HG03558 (cell line): ENCODE data around the gene C10orf105.

Experiments used
- ATAC-seq: cut with Tn5 transposase; IDR thresholded peaks from one replicate; pipeline ENCODE4 v1.9.1; 2021; ENCODE audit warnings: moderate number of reproducible peaks; ENCODE audit not compliant: unreplicated experiment; ENCODE audit errors: extremely low read depth

The C10orf105 gene

DNA sequence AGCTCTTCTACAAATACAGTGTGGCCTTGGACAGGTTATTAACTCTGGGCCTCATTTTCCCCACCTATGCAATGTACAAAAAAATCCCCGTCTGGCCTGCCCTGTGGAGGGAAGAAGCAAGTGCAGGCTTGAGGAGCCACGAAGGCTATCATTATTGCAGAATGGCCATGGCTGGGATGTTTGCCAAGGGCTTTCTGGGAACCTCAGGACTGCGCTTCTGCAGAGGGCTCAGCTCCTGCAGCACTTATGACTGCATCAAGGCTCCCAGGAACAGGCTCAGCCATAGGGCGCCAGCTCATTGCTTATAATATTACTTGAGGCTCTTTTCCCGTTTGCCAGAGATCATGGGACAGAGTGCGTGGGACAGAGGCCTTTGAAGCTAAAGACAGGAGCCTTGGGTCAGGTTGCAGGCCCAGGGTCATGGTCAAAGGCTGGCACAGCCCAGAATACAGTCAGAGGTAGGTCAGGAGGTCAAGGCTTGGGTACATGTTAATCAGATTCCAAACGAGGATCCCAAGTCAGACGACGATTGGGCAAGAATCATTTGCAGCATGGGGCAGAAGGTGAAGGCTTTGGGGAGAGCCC is 20.6 kb upstream of the C10orf105 start:
- ATAC-seq: no peak

- ATAC-seq: no peak
Observed at GRCh38 chr10:71739358-71739900, 19.9 kb upstream of the C10orf105 start.

DNA sequence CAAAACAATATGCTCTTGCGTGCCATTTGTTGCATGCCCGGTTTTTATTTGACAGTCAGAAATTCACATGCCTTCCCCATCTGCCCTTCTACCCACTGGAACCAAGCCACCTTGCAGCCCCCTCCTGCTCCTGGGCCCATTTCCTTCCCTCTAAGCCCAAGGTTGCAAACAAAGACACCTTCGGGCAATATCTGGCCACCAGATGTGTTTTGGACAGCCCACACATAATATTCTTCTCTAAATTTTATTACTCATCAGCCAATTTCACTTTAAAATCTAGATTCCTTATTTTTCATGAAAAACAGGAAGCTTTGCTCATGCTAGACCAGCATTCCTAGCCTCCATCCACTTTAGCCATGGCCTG is 18.2 kb upstream of the C10orf105 start:
- no peak for ATAC-seq

DNA sequence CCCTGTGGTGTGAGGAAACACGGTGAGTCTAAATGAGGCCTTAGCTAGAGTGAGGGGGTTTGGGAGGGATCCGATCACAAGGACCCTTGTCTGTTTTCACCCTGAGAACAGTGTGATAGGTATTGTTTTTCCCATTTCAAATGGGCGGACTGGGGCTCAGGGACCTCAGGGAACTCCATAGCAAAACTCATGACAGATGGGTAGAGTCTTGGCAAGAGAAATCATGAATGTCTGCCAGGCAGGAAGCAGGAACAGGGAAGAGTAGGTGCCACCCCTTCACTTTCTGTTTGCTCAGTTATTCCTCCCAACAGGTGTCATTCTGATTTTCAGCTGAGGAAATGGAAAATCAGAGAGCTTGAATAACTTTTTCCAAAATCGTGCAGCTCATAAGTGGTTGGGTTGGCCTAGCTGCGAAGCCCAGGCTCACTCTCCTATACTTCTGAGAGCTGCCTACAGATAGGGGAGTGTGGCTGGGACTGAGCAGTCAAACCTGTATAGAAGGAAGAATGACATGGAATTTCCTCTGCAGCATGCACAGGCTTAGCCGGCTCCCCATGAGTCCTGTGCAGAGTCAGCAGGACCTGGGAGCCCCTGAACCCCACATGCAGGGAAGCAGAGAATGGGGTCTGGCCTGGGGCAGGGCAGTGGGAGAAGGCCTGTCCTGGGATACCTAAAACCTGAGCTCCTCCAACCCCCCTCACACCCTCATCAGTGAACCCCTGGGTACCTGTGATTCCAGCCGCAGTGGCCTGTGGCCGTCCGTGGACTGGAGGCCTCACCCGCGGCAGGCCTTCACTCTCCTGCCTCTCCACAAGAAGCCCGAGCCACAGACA is 17.6 kb upstream of the C10orf105 start:
- ATAC-seq: no peak

DNA sequence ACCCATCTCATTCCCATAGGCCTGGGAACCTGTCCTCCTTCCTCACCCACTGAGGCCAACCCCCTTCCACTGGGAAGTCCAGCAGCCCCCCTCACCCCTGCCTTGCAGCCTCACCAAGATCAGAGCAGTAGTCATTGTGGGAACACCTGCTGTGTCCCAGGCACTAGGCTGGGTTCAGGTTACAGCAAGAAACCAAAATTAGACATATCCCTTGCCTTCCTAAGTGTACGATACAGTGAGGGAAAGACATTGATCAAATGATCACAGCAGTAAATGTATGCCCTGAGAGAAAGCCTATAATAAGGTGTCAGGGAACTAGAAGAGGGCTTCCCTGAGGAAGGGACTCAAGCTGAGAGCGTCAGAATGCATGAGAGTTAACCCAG is 17.0 kb upstream of the C10orf105 start:
- ATAC-seq: no peak

DNA sequence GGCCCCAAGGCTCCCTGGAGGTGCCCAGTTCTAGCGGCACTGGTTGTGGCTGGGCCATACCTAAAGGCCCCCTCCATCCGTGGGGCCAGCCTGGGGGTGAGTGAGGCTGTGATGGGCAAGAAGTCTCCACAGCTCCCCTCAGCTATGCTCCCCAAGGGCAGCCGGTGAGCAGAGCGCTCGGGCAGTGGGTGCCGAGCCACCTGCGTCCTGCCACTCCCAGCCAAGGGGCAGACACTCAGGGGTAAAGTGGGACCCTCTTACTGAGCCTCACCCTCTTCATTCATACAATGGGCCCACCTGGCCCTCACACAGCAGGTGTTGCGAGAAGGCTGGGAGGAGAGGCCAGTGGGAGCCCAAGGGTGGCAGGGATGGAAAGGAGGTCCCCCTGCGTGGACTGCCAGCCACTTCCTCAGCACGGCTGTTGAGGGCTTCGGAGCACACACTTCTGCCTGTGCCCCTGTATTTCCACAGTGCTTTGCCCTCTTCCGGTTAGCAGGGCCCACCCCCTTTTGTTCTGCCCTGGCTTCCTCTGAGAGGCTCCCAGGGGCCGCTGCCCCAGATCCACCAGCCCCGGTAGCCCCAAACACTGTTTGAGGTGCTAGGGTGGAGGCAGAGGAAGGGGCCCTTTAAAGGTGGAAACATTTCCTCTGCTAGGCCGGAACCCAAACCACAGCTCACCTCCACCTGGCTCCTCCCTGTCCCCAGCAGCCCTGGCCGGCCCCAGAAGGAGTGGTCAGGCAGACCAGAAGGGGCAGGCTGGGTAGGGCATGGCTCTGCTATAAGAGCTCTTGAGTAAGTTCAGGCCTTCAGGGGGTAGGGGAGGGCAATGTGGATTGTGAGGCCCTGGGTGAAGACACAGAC is 16.4 kb upstream of the C10orf105 start:
- ATAC-seq: no peak

DNA sequence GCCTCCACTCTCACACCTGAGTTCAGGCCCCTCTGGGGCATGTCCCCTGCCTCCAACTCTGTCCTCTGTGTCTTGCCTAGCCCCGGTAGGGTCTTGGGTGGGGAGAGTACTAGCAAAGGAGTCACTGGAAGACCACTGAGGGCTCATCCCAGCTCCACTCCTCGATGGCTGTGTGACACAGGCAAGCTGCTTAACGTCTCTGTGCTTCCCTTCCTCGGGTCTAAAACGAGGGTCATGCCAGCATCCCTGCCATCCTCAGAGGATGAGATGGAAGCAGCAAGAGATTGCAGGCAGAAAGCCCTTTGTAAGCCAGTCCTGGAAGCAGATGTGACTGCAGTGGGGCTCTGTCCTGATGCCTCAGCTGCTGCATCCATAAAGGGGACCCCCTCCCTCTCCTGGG is 15.2 kb upstream of the C10orf105 start:
- no peak for ATAC-seq

DNA sequence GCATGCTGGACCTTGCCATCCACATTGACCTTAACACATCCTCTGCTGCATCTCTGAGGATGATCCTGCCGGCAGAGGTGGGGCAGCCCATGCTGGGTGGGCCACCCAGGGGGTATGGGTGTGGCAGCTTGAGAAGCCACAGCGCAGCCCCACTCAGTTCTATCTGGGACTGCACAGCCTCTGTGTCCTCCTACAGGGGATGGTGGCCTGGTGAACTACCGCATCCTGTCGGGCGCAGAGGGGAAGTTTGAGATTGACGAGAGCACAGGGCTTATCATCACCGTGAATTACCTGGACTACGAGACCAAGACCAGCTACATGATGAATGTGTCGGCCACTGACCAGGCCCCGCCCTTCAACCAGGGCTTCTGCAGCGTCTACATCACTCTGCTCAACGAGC is 12.2 kb upstream of the C10orf105 start:
- no peak for ATAC-seq

DNA sequence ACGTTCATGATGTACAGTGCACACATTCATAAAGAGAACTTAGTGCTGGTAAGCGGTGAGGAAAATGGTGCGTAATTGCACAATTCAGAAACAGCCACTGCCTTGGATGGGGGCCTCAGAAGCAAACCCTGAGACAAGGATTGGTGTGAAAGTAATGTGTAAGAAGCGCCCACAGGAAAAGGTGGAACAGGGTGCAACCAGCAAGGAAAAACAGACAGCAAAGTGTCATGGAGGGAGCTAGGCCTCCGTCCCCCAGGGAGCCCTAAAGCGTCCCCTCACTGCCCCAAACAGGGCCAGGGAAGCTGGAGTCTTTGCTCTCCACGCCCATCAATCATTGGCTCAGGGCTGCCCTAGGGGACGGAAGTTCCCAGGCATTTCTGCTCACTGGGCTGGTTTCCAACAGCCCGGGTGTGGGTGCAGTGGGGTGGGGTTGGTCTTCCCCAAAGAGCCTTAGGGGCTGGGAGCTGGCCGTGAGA is 9.6 kb upstream of the C10orf105 start:
- no peak for ATAC-seq

DNA sequence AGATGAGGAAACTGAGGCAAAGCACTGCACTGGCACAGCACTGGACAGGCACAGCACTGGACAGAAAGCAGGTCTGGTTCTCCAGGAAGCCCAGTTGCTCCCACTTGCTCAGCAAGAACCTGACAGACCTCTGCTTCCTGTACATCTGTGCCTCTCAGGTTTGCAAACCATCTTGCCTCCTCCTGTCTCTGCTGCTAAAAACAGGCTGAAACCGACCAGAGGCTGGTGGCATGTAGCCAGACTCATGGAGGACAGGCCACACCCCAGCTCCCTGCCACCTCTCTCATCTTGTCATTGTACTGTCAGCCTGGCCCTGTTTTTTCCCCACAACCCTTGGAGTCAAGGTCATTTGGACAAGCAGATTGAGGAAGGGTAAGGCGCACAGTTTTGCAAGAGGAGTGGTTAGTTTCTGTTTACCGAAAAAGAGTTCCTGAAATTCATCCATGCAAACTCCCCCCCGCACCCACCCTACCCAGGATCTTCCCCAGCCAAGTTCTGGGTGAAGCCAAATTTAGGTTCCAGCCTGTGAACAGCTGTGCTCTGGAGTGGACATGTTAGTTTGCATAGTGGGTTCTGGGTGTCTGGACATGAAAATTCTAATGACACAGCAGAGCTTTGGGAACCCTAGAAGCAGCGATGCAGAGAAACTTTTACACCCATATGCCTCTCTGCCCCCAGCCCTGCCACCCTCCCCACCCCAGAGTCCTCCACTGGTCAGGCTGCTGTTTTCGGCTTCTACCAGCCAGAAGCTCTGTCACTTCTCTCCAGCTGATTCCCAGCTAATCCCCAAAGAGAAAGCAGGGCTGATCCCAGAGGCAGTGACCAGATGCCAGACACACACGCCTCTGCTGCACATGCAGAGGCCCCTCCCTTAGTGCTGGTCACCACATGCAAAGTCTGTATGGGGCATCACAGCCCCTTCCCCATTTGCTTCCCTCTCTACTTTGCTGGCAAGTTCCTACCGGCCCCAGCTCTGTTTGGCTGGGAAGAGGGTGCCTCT is 8.5 kb upstream of the C10orf105 start:
- ATAC-seq: no peak

DNA sequence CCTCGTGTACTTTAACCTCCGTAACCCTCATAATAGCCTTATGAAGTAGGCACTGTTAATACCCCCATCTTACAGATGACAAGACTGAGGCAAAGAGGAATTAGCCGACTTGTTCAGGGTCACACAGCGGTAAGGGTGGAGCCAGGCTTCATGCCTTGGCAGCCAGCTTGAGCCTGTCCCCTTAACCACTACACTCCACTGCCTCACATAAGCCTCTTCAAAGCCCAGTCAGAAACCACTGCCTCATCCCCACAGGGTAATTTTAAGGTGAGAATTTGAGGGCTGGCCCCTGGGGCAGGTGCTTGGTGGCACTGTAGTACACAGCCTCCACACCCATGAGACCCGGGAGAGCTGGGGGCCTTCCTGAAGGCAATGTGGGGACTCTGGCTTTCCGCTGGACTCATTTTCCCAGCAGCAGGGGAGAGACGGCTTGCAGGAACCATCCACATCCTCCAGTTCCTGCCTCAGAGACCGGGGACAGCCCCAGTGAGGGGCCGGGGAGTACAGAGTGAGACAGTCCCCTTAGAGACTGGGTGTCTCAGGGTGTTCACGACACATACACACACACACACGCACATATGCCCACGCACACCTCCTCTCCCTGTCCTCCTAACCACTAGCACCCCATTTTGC is 7.6 kb upstream of the C10orf105 start:
- ATAC-seq: no peak

DNA sequence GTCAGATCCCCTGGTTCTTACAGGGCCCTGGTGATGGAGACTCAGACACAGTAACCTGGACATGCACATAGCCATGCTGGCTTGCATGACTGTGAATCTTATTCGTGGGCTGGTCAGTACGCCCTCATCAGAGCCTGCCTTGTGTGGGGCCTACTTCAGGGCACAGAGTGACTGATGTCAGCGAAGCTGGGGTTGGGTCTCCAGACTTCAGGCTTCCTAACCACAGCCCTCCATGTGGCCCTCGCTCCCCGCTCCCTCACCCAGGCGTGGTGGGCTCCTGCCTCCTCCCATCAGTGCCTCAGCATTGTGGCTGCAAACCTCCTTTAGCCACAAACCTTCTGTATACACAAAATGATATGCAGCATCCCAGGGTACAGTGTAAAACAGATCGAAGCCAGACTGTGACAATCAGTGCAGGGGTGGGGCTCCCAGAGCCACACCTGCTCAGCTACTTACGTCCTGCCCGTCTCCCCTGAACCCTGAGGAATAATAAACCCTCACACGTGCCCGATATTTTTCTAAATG is 7.1 kb upstream of the C10orf105 start:
- no peak for ATAC-seq

- no peak for ATAC-seq
Observed at GRCh38 chr10:71725998-71726579, 6.5 kb upstream of the C10orf105 start.

GRCh38 chr10:71725249-71725648 is 5.7 kb upstream of the C10orf105 start:
- no peak for ATAC-seq

DNA sequence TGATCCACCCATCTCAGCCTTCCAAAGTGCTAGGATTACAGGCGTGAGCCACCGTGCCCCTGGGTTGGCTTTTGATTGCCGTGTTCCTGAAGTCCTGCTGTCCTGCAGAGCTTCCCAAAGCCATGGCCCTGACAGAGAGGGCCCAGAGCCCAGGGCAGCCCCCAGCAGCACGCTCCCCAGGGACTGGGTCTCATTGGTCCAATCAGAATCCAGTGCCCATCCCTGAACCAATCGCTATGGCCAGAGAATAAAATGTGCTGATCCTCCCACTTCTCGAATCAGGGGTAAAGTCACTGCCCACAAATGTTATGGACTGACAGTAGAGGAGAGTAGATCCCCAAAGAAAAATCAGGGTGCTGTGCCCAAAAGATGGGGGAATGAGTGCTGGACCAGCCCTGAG is 5.0 kb upstream of the C10orf105 start:
- no peak for ATAC-seq

DNA sequence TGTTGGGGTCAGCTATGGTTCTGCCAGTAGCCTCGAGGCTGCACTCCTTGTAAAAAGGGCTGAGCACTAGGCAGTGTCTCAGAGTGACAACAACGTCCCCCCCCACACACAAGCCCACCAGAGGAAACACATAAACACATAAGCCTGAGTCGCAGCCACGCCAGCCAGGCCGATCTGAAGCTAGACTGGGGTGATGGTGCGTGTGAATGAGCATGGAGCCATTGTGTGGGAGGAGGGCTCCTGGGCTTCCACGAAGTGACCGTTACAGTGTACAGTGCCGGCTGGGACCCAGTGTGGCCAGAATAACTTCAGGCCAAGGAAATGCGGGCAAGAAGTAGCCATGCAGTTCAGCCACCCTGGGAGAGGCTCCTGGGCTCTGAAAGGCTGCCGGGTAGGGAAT is 3.7 kb upstream of the C10orf105 start:
- ATAC-seq: no peak

DNA sequence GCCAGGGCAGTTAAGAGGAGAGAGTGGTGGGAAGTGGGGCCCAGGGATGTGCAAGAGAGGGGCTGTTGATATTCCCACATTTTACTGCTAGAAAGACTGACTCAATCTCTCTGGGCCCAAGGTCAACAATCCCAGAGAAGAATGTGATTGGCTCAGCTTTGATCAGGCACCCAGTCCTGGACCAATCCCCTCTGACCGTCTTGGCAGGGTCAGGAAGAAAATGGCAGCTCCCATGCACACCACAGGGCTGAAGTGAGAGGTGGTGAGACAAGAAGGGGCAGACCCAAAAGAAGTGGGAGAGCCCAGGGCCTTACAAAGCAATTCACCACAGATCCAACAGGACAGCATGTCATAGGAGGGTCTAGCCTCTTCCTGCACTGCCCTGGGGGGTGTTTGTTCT is 3.3 kb upstream of the C10orf105 start:
- ATAC-seq: no peak

GRCh38 chr10:71721313-71721712 is 1.7 kb upstream of the C10orf105 start:
- ATAC-seq: no peak

DNA sequence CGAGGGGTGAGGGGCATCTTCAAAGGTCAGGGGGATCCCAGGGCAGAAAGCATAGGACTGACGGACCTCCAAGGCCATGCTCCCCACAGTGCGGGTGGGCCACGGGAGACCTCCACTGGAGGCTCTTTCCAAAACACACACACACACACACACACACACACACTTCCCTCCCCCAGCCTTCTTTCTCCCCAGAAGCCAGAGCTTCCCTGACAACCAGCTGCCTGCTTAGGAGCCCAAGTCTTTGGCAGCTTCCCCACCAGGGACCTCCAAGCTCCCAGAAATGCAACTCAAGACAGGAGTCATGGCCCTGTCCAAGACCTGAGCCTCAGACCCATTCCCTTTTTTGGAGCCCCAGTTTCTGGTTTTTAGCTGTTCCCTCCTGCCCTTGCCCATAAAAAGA is 710 bp upstream of the C10orf105 start:
- ATAC-seq: no peak
